Measurements from ENCODE around the gene ARHGAP24. TPM values are rescaled to one million over a fixed set of nuclear protein-coding genes. Genes with fewer than 3 reads are reported as not detected.

ARHGAP24 gene
- polyA plus RNA-seq, 2 of the 4 experiments (the other 2 are of a cell fraction) = 1.7 to 12.1 TPM

- H3K27ac ChIP-seq = no peak overlapping the region
- ChIA-PET POLR2A (no interaction called here), CTCF (no interaction called here)
- no peak for FAIRE-seq
- H3K4me2 ChIP-seq = no peak overlapping the region
- ATAC-seq = no peak
- peaks cover 18% of the 10 kb centered on the region for H3K4me1 ChIP-seq
- no peak overlapping the region for H3K4me3 ChIP-seq
- TF ChIP-seq RCOR1 (IDR thresholded peaks at IDR 0.05; ENCODE audit: low read depth, low read length) = no peak
- no peak for TF ChIP-seq HOXB5 (CRISPR knock-in tag; IDR thresholded peaks at IDR 0.05)
- no peak for TF ChIP-seq ZNF302 (CRISPR knock-in tag; IDR thresholded peaks at IDR 0.05)
- TF ChIP-seq HEYL (CRISPR knock-in tag; IDR thresholded peaks at IDR 0.05) = no peak
- TF ChIP-seq CEBPB (IDR thresholded peaks at IDR 0.05) = no peak
- TF ChIP-seq CBX2 (IDR thresholded peaks at IDR 0.05; ENCODE audit: borderline replicate concordance, low read depth) = no peak
- TF ChIP-seq POLR2AphosphoS2 (conservative IDR thresholded peaks at IDR 0.05; ENCODE audit: low read length) = no peak
- no peak for TF ChIP-seq RNF2 (IDR thresholded peaks at IDR 0.05; ENCODE audit: borderline replicate concordance, low read depth)
- TF ChIP-seq GATA3 (IDR thresholded peaks at IDR 0.05; ENCODE audit: borderline replicate concordance) = no peak
- TF ChIP-seq RAD21 (conservative IDR thresholded peaks at IDR 0.05 in 1 of 2, IDR thresholded peaks at IDR 0.05 in 1 of 2) = no peak
- no peak for TF ChIP-seq HOXB13 (CRISPR knock-in tag; IDR thresholded peaks at IDR 0.05; ENCODE audit: low read depth)
- TF ChIP-seq REST (IDR thresholded peaks at IDR 0.05) = no peak
- TF ChIP-seq RFX5 (IDR thresholded peaks at IDR 0.05) = no peak
- WGBS (ENCODE audit: missing lambda C conversion rate) = 54% methylated on average over 3 of the region's 3 CpGs
- no peak for DNase-seq (ENCODE audit: low read depth in 1 of 2, low spot score in 1 of 2)
- no peaks in the 10 kb centered on the region for H3K9me3 ChIP-seq
Measured at GRCh38 chr4:85715991-85716737, 241.2 kb downstream of the ARHGAP24 start.

DNA sequence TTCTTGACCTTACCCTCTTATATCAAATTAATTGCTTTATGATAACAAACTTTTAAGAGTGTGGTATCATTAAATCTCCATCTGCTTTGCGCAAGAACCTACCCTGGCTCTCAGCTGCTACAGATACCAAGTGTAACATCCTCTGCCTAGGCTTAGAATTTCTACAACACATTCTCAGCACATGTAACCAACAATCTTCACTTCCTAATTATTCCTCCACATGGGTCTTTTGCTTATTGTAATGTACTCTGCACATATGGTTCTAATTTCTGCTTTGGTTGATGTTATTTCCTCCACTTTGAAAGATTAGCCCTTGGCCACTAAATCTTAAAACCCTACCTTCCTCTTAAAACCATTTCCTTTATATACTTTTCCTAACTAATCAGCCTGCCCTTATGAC lies 242.4 kb downstream of the ARHGAP24 start:
- ChIA-PET POLR2A (no interaction called here), CTCF (no interaction called here)
- H3K4me3 ChIP-seq = no peak overlapping the region
- WGBS (ENCODE audit: missing lambda C conversion rate) = 100% methylated on average over 1 of the region's 1 CpG
- FAIRE-seq = no peak
- H3K4me1 ChIP-seq = peaks cover 27% of the 10 kb centered on the region
- no peak overlapping the region for H3K4me2 ChIP-seq
- no peaks in the 10 kb centered on the region for H3K9me3 ChIP-seq
- no peak for ATAC-seq
- H3K27ac ChIP-seq = no peak overlapping the region
- DNase-seq (ENCODE audit: low read depth in 1 of 2, low spot score in 1 of 2) = no peak
- TF ChIP-seq ESRRA (IDR thresholded peaks at IDR 0.05; ENCODE audit: borderline replicate concordance, low read length) = no peak
- TF ChIP-seq REST (IDR thresholded peaks at IDR 0.05) = no peak
- TF ChIP-seq BHLHE40 (IDR thresholded peaks at IDR 0.05; ENCODE audit: low read depth, low read length) = no peak

DNA sequence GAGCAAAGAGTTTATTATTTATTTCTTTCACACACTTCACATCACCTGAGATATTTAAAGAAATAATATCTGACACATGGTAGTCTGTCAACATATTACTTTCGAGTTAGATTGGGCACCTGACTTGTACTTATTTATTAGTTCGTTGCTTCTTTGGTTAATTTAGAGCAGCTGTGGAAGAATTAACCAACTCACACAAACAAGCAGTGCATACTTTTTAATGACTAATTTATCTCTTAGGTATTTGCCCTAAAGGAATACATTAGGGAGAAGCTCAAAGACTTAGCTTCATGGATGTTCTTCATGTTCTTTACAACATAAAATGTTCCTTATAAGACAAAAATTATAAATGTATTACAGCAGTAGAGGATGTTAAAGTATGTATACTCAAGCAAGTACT lies 242.9 kb downstream of the ARHGAP24 start:
- ATAC-seq = no peak
- Histone ChIP-seq H3K9me3 (no peaks in the 10 kb centered on the region), H3K27ac (no peak overlapping the region), H3K4me1 (peaks cover 27% of the 10 kb centered on the region), H3K4me2 (no peak overlapping the region), H3K4me3 (no peak overlapping the region)
- ChIA-PET POLR2A (no interaction called here), CTCF (no interaction called here)
- WGBS (ENCODE audit: missing lambda C conversion rate) = 55% methylated on average over 2 of the region's 2 CpGs
- no peak for DNase-seq (ENCODE audit: low read depth in 1 of 2, low spot score in 1 of 2)
- FAIRE-seq = no peak
- TF ChIP-seq REST (IDR thresholded peaks at IDR 0.05) (no peak), PHF8 (IDR thresholded peaks at IDR 0.05; ENCODE audit: borderline replicate concordance, low read depth) (no peak), MAX (IDR thresholded peaks at IDR 0.05) (no peak), USF2 (IDR thresholded peaks at IDR 0.05) (no peak)
- TF ChIP-seq, protein P1, sequence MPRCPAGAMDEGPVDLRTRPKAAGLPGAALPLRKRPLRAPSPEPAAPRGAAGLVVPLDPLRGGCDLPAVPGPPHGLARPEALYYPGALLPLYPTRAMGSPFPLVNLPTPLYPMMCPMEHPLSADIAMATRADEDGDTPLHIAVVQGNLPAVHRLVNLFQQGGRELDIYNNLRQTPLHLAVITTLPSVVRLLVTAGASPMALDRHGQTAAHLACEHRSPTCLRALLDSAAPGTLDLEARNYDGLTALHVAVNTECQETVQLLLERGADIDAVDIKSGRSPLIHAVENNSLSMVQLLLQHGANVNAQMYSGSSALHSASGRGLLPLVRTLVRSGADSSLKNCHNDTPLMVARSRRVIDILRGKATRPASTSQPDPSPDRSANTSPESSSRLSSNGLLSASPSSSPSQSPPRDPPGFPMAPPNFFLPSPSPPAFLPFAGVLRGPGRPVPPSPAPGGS (IDR thresholded peaks at IDR 0.05) = no peak

Data from A549 (cell line).